ENCODE measurements around the gene HEMK1.

GRCh38 chr3:50603261-50604109 is 34.2 kb downstream of the HEMK1 start:
- TF ChIP-seq CTCF (IDR thresholded peaks at IDR 0.05 in 4 of 5, conservative IDR thresholded peaks at IDR 0.05 in 1 of 5) (no peak), POLR2A (IDR thresholded peaks at IDR 0.05) (no peak)

Data from gastrocnemius medialis (tissue), 4 donors.